Central memory CD4-positive, alpha-beta T cell (primary cell): Measurements from ENCODE around the gene CELSR1.

ENCODE experiments used
- DNase-seq: peaks from one replicate; pipeline ENCODE4 v3.0.0; 2022

The CELSR1 gene

GRCh38 chr22:46360097-46360496, 177.3 kb downstream of the CELSR1 start:
- DNase-seq = no peak

GRCh38 chr22:46359362-46359761, 178.1 kb downstream of the CELSR1 start:
- no peak for DNase-seq

GRCh38 chr22:46358766-46359165, 178.7 kb downstream of the CELSR1 start:
- DNase-seq = no peak

- no peak for DNase-seq
Observed at GRCh38 chr22:46357711-46358520, 179.5 kb downstream of the CELSR1 start.

DNA sequence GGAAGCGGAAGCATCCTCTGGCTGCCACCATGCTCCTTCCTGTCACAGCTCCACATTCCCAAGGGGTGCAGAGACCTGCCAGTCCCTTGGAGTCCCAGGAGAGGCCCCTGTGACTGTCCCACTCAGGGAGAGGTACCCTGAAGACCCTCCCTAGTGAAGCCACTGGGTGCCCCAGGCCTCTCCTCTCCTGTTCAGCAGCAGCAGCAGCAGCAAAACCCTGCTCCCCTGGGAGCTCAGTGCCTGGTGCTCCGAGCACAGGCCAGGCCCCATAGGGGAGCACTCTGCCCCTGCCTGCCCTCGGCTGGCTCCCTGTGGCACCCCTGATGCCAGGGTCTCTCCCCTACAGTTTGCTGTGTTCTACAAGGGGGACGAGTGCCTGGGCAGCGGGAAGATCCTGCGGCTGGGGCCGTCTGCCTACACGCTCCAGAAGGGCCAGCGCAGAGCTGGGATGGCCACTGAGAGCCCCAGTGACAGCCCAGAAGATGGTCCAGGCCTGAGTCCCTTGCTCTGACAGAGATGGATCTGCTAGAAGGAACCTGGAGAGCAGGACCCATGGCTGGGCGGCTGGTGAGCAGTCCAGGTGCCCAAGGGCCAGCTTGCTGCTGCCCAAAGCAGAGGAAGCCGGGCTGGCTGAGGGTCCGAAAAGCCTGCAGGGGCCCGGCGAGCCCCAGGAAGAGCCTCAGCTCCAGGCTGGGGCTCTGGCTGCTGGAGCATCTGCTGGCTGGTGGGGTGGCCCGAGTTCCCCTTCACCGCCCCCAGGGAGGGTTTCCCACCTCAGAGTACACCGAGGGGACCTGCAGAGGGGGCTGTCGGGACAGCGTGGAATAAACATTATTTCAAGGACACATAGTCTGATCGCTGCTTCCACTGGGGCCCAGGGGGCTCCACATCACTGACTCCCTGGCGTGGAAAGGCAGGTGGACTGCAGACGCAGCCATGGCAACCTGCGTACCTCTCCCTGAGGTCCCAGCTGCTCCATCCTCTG, 180.6 kb downstream of the CELSR1 start:
- no peak for DNase-seq

DNA sequence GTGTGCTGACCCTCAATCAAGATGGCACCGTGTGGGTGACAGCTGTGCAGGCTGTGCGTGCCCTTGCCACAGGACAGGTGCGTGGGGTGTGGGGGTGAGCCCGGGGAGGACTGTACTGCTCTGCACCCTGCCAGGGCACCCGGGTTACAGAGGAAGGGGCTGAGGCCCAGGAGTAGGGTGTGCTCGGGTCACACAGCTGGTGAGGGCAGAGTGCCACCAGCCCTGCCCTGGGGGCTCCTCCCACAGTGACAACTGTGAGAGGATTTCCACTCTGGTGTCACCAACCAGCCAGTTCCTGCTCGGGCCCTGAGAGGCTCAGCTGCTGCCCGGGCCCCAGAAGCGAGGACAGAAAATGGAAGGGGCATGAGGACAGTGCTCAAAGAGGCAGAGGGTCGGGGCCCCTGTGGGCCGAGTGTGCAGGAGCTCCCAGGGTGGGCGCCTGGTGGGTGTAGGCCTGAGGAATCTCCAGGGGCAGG, 181.4 kb downstream of the CELSR1 start:
- no peak for DNase-seq

DNA sequence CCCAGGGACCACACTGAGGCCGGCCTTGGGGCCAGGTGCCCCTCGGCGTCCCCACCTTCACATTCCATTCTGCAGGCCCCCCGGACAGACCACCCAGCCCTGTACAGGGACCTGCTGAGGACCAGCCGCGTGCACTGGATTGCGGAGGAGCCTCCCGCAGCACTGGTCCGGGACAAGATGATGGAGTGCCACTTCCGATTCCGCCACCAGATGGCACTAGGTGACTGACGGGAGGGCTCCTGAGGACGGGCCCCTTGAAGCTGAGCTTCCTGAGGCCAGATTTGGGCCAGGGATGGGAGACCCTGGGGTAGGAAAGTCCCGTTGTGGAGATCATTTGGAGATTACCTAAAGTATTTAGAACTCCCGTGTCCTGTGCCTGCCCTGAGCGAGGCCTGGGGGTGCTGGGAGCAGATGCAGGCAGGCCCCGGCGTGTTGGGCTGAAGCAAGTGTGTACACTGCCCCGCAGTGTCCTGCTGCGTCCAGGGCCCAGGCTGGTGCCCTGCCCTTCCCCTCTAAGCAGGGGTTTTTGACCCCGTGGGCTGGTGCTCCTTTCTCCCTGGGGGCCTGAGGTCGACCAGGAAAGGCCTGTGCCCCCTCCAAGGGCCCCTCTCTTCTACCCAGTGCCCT, 181.9 kb downstream of the CELSR1 start:
- DNase-seq = peak; percentile 42

DNA sequence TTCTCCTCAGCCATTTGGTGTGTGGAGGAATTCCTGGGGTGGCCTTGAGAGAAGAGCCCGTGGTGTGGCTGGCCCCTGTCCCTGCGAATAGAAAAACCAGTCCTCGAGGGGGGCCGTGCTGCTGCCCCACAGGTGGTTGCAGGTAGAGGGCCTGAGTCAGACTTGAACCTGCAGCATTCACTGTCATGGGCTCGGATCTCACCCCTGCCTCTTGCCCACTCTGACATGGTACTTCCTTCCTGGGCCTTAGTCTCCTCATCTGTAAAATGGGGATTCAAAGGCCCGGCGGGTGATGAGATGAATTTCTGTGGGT, 182.5 kb downstream of the CELSR1 start:
- DNase-seq = no peak

GRCh38 chr22:46354176-46354992, 183.0 kb downstream of the CELSR1 start:
- no peak for DNase-seq

DNA sequence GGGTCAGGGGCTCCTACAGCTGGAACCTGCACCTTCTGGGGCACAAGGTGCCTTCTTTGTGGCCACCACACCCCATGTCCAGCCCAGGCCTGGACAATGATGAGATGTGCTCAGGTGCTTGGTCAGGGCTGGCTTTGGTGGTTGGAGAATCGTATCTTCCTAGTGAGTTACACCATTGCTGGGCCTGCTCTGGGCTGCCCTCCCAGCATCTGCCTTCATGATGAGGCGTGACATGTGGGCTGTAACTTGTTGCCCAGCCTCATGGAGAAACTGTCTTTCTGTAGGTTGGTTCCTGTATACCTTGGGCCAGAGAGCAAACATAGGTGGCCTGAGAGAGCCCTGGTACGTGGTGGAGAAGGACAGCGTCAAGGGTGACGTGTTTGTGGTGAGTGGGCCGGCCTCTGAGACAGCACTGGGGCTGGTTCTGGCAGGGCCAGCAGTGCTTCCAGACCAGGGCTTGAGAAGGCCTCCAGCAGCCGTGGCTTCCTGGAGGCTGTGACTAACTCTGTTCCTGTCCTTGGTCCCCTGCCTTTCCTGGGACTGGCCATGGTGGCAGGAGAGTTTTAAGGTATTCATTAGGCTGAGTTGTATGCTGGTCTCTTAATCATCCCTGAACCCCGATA, 183.8 kb downstream of the CELSR1 start:
- DNase-seq = no peak

- no peak for DNase-seq
Observed at GRCh38 chr22:46352691-46353386, 184.6 kb downstream of the CELSR1 start.

GRCh38 chr22:46352276-46352675, 185.1 kb downstream of the CELSR1 start:
- DNase-seq = no peak

GRCh38 chr22:46351767-46352166, 185.7 kb downstream of the CELSR1 start:
- no peak for DNase-seq

DNA sequence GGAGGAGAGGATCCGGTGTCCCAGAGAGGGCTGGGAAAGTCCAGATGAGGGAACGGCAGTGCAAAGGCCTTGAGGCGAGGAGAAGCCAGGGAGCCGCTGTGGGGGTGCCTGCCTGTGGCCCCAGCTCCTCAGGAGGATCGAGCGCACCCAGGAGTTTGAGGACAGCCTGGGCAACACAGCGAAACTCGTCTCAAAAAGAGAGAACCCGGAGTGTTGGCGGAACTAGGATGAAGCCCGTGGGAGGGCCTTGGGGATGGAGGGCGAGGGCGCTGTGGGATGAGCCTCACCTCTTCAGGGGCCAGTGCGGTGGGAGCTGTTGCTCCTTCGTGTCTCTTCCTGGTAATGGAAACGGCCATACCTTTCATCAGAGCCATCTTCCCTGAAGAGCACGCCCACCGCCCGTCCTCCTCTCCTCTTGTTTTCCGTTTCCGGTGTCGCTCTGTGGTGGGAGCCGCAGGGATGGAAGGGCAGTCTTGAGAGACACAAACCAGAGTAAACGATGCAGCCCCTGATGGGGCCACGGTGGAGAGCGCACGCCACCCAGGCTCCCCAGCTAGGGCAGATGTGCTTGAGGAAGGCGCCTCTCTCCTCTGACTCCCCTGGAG, 186.2 kb downstream of the CELSR1 start:
- no peak for DNase-seq

DNA sequence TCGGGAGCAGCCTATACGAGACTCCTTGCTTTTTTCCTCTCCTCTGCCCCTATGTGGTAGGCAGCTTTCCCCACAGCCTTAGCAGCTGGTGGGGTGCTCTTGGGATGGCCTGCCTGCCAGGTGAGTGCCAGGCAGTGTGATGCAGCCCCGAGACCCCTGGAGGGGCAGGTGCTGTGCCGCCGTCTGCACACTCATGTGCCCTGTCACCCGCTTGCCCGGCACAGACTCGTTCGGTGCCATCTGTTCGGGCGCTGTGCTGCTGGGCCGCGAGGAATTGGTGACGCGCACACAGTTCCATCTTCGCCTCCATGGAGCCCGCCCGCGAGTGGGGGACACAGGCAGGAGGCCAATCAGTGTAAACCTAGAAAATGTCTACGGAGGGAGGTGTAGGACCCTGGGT, 186.8 kb downstream of the CELSR1 start:
- no peak for DNase-seq

DNA sequence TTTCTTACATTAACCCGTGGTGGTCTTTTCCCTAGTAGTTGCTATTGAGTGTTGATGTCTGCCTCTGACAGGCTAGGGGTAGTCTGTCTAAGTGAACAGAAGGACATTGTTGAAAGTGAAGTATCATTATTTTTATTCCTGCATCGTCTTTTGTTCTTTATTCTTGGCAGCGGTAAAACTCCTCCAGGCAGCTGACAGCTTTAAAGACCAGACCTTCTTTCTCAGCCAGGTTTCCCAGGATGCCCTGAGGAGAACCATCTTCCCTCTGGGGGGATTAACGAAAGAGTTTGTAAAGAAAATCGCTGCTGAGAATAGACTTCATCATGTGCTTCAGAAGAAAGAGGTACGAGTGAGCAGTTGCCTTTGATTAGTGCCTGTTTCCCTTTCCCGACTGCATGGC, 187.3 kb downstream of the CELSR1 start:
- no peak for DNase-seq

- no peak for DNase-seq
Observed at GRCh38 chr22:46349681-46350080, 187.7 kb downstream of the CELSR1 start.

- no peak for DNase-seq
Observed at GRCh38 chr22:46349238-46349637, 188.2 kb downstream of the CELSR1 start.

GRCh38 chr22:46348099-46348695, 189.2 kb downstream of the CELSR1 start:
- DNase-seq = no peak

DNA sequence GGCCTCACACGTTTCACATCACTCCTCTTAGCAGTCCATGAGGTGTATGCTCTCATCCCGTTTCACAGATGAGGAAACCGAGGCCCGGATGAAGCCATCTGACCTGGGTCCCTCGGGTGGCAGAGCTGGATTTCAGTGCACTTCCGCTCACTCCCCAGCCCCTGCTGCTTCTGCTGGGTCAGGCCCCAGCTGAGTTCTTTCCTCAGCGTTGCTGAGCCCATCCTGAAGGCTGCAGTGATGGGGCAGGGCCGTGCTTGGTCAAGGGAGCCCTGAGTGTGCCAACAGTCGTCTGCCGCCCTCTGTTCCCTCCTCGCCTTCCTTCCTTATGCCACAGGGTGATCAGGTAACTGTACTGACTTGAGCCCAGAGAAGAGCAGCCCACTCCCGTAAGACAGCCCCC, 189.8 kb downstream of the CELSR1 start:
- no peak for DNase-seq
